COLO668 (cell line): ENCODE results near the gene PKN1.

Experiments
- DNase-seq: peaks from one replicate; lab custom pipeline; 2025; ENCODE audit not compliant: unreplicated experiment; lab: John Stamatoyannopoulos, UW

Gene PKN1

GRCh38 chr19:14406645-14407401 lies 26.3 kb upstream of the PKN1 start:
- no peak for DNase-seq

- DNase-seq = no peak
Measured at GRCh38 chr19:14407605-14408484, 25.3 kb upstream of the PKN1 start.

GRCh38 chr19:14408491-14409145 lies 24.5 kb upstream of the PKN1 start:
- DNase-seq = no peak

- DNase-seq = no peak
Measured at GRCh38 chr19:14409146-14410023, 23.7 kb upstream of the PKN1 start.

- no peak for DNase-seq
Measured at GRCh38 chr19:14410091-14411051, 22.7 kb upstream of the PKN1 start.

- DNase-seq = no peak
Measured at GRCh38 chr19:14411161-14411937, 21.8 kb upstream of the PKN1 start.

GRCh38 chr19:14411938-14412245 lies 21.2 kb upstream of the PKN1 start:
- no peak for DNase-seq

- DNase-seq = no peak
Measured at GRCh38 chr19:14412324-14412995, 20.6 kb upstream of the PKN1 start.

- DNase-seq = no peak
Measured at GRCh38 chr19:14412996-14413692, 20.0 kb upstream of the PKN1 start.

- no peak for DNase-seq
Measured at GRCh38 chr19:14413693-14414181, 19.4 kb upstream of the PKN1 start.

- DNase-seq = no peak
Measured at GRCh38 chr19:14414926-14415690, 18.0 kb upstream of the PKN1 start.

- DNase-seq = no peak
Measured at GRCh38 chr19:14416817-14417231, 16.3 kb upstream of the PKN1 start.

- DNase-seq = no peak
Measured at GRCh38 chr19:14418856-14419105, 14.3 kb upstream of the PKN1 start.

GRCh38 chr19:14419106-14419813 lies 13.8 kb upstream of the PKN1 start, which contains the start of gene DDX39A:
Gene DDX39A, minus strand, starts transcription at chr19:14419341. Its CDS starts 6,121 bp downstream, at chr19:14413220.
- peak; percentile 98 for DNase-seq

- DNase-seq = no peak
Measured at GRCh38 chr19:14425696-14426138, 7.4 kb upstream of the PKN1 start.

GRCh38 chr19:14427461-14427860 lies 5.6 kb upstream of the PKN1 start:
- DNase-seq = no peak
